IMR-90 (cell line): ENCODE results near the gene FZD7. TPM values are rescaled to one million over a fixed set of nuclear protein-coding genes. Genes with fewer than 3 reads are reported as not detected.
A peak's percentile ranks its signal among the peaks of the same experiment; 100 is the strongest.

Experiments used
- ATAC-seq: fragments of 200-7000 bp; cut with Tn5 transposase; 2 replicates; pipeline ENCODE4 v1.9.1; 2020; ENCODE audit warnings: low read depth, mild to moderate bottlenecking, moderate library complexity
- BruUV-seq: library from RNA; stranded (reverse); fragments of 400-500 nt; replicated peaks from 2 replicates; lab custom pipeline; 2021; lab: Mats Ljungman, UMichigan
- CTCF ChIA-PET: fragments of 300-600 bp; formaldehyde crosslinking; extraction: SDS; loops from one replicate; lab custom pipeline; 2021; ENCODE audit warnings: antibody characterized with exemption; lab: Yijun Ruan, JAX
- POLR2A ChIA-PET: fragments of 300-600 bp; sonication (Branson Sonifier 250); formaldehyde crosslinking; loops from one replicate; lab custom pipeline; 2022; ENCODE audit warnings: antibody characterized with exemption; ENCODE audit not compliant: unreplicated experiment; lab: Charles Lee
- DNase-seq: peaks from one replicate; pipeline ENCODE4 v3.0.0; 2013
- H2AFZ ChIP-seq: replicated peaks from 2 replicates; pipeline ENCODE3; 2013; ENCODE audit warnings: low read length, mild to moderate bottlenecking; ENCODE audit not compliant: poor library complexity
- H2AK5ac ChIP-seq: 2 replicates; pipeline ENCODE4 v1.6.1; 2013; ENCODE audit warnings: low read depth, low read length, inconsistent platforms
- H2AK9ac ChIP-seq: replicated peaks from 2 replicates; pipeline ENCODE3; 2013; ENCODE audit warnings: mild to moderate bottlenecking, low read depth, low read length, moderate library complexity; ENCODE audit not compliant: poor library complexity
- H2BK120ac ChIP-seq: 2 replicates; pipeline ENCODE4 v1.6.1; 2013; ENCODE audit warnings: low read depth, low read length, inconsistent platforms
- H2BK15ac ChIP-seq: 3 replicates; pipeline ENCODE4 v1.6.1; 2013; ENCODE audit warnings: low read depth, low read length, inconsistent platforms
- H2BK20ac ChIP-seq: 2 replicates; pipeline ENCODE4 v1.6.1; 2013; ENCODE audit warnings: low read depth, mild to moderate bottlenecking, inconsistent platforms, low read length, moderate library complexity
- H2BK5ac ChIP-seq: 2 replicates; pipeline ENCODE4 v1.6.1; 2013; ENCODE audit warnings: mild to moderate bottlenecking, low read depth, low read length, inconsistent platforms; ENCODE audit not compliant: poor library complexity, severe bottlenecking
- H3K14ac ChIP-seq: replicated peaks from 2 replicates; pipeline ENCODE4 v1.6.1; 2013; ENCODE audit warnings: low read depth, low read length, inconsistent platforms
- H3K18ac ChIP-seq: 2 replicates; pipeline ENCODE4 v1.6.1; 2013; ENCODE audit warnings: low read depth, low read length, control low read depth
- H3K23ac ChIP-seq: 2 replicates; pipeline ENCODE4 v1.6.1; 2013; ENCODE audit warnings: low read depth, low read length, inconsistent platforms
- H3K27ac ChIP-seq: 2 replicates; pipeline ENCODE4 v1.5.1; 2013; ENCODE audit warnings: mild to moderate bottlenecking, control low read depth, low read length; ENCODE audit not compliant: insufficient read depth
- H3K27me3 ChIP-seq: 2 replicates; pipeline ENCODE4 v1.6.1; 2013; ENCODE audit warnings: low read length; ENCODE audit not compliant: control insufficient read depth, insufficient read depth
- H3K36me3 ChIP-seq: 2 replicates; pipeline ENCODE4 v1.6.1; 2013; ENCODE audit warnings: low read length, mixed read lengths; ENCODE audit not compliant: control insufficient read depth, insufficient read depth
- H3K4ac ChIP-seq: 2 replicates; pipeline ENCODE4 v1.6.1; 2013; ENCODE audit warnings: low read depth, low read length, inconsistent platforms
- H3K4me1 ChIP-seq: 2 replicates; pipeline ENCODE4 v1.6.1; 2013; ENCODE audit warnings: low read length, mixed read lengths; ENCODE audit not compliant: control insufficient read depth, insufficient read depth
- H3K4me2 ChIP-seq: 2 replicates; pipeline ENCODE4 v1.6.1; 2013; ENCODE audit warnings: low read depth, mild to moderate bottlenecking, control low read depth, low read length, moderate library complexity
- H3K4me3 ChIP-seq: 2 replicates; pipeline ENCODE4 v1.5.1; 2013; ENCODE audit warnings: low read depth, mild to moderate bottlenecking, control low read depth, low read length, moderate library complexity; ENCODE audit not compliant: insufficient read depth
- H3K56ac ChIP-seq: 2 replicates; pipeline ENCODE4 v1.6.1; 2013; ENCODE audit warnings: low read length, inconsistent platforms; ENCODE audit not compliant: insufficient read depth; ENCODE audit errors: extremely low read depth
- H3K79me1 ChIP-seq, 2 experiments: 2 replicates each; pipeline ENCODE4 v1.6.1; 2013; ENCODE audit warnings: low read length in 2 of 2, inconsistent platforms in 1 of 2, low read depth in 1 of 2
- H3K9ac ChIP-seq: 2 replicates; pipeline ENCODE4 v1.6.1; 2013; ENCODE audit warnings: low read depth, low read length, control low read depth
- H3K9me1 ChIP-seq: 2 replicates; pipeline ENCODE4 v1.6.1; 2013; ENCODE audit warnings: low read length, inconsistent platforms; ENCODE audit not compliant: insufficient read depth
- H3K9me3 ChIP-seq: 2 replicates; pipeline ENCODE4 v1.6.1; 2013; ENCODE audit warnings: low read length; ENCODE audit not compliant: control insufficient read depth, insufficient read depth
- H4K20me1 ChIP-seq: 2 replicates; pipeline ENCODE4 v1.6.1; 2013; ENCODE audit warnings: low read length, inconsistent platforms; ENCODE audit not compliant: insufficient read depth
- H4K5ac ChIP-seq: 2 replicates; pipeline ENCODE4 v1.6.1; 2013; ENCODE audit warnings: mild to moderate bottlenecking, low read depth, low read length, control low read depth
- H4K8ac ChIP-seq, 2 experiments: 2 replicates each; pipeline ENCODE4 v1.6.1; 2013; ENCODE audit warnings: low read depth in 2 of 2, low read length in 2 of 2, control low read depth in 1 of 2, inconsistent platforms in 1 of 2
- H4K91ac ChIP-seq: 2 replicates; pipeline ENCODE4 v1.6.1; 2013; ENCODE audit warnings: low read depth, low read length, inconsistent platforms; ENCODE audit not compliant: insufficient read depth
- FOS ChIP-seq: fragments of 150-350 bp; IDR thresholded peaks from 2 replicates; pipeline ENCODE4 v1.6.1; 2016; ENCODE audit warnings: low read depth, low read length
- MAFK ChIP-seq: IDR thresholded peaks from 2 replicates; pipeline ENCODE4 v1.6.1; 2012; ENCODE audit warnings: low read depth, low read length, improper control_type of control experiment
- POLR2A ChIP-seq: IDR thresholded peaks from 2 replicates; pipeline ENCODE4 v1.6.1; 2012; ENCODE audit warnings: mild to moderate bottlenecking, low read depth, low read length
- RAD21 ChIP-seq: IDR thresholded peaks from 2 replicates; pipeline ENCODE4 v1.6.1; 2012; ENCODE audit warnings: low read length, improper control_type of control experiment
- SMC3 ChIP-seq: fragments of 150-350 bp; IDR thresholded peaks from 2 replicates; pipeline ENCODE4 v1.6.1; 2016; ENCODE audit warnings: low read depth, mild to moderate bottlenecking, antibody characterized with exemption, low read length, moderate library complexity
- whole genome bisulfite sequencing, 2 experiments: methylation state at CpG; one replicate each; pipeline versions ENCODE4 v1.1.5 to v1.1.7; 2013; ENCODE audit warnings: missing lambda C conversion rate in 2 of 2; ENCODE audit not compliant: insufficient read length in 1 of 2; ENCODE audit errors: extremely low coverage in 2 of 2; 5-methylcytosine and 5-hydroxymethylcytosine counted together
- dilution Hi-C: fragments of 300-500 bp; cut with HindIII; formaldehyde crosslinking; loops from one replicate; pipeline ENCODE4 v1.14.3; 2018; ENCODE audit warnings: low sequenced_read_pairs; ENCODE audit not compliant: unreplicated experiment
- in situ Hi-C: fragments of 300-500 bp; cut with MboI; formaldehyde crosslinking; loops from 3 replicates; pipeline ENCODE4 v1.14.3; 2019; ENCODE audit warnings: low sequenced_read_pairs, inconsistent platforms, mixed read lengths
- intact Hi-C: fragments of 100-400 bp; cut with micrococcal nuclease; formaldehyde crosslinking; loops from 2 replicates; pipeline ENCODE4 v1.10.0; 2022
- polyA plus RNA-seq, 3 experiments: library from polyadenylated mRNA; depleted of rRNA; stranded (reverse); fragments of >200 nt; gene quantifications; 2 replicates each; pipeline ENCODE4 v1.2.3, GENCODE V29; 2012; ENCODE audit warnings: low replicate concordance in 1 of 3
- total RNA-seq: library from RNA; depleted of rRNA; stranded (reverse); fragments of >200 nt; gene quantifications from 2 replicates; pipeline ENCODE4 v1.2.3, GENCODE V29; 2012
- TF ChIP-seq, protein P1 (sequence below): conservative IDR thresholded peaks from 2 replicates; pipeline ENCODE4 v1.5.1; 2012; ENCODE audit warnings: mild to moderate bottlenecking, low read depth, low read length, improper control_type of control experiment

Gene FZD7
- total and polyA plus RNA-seq, 2 of the 4 experiments (the other 2 are of a cell fraction) = 62.4 to 90.9 TPM

DNA sequence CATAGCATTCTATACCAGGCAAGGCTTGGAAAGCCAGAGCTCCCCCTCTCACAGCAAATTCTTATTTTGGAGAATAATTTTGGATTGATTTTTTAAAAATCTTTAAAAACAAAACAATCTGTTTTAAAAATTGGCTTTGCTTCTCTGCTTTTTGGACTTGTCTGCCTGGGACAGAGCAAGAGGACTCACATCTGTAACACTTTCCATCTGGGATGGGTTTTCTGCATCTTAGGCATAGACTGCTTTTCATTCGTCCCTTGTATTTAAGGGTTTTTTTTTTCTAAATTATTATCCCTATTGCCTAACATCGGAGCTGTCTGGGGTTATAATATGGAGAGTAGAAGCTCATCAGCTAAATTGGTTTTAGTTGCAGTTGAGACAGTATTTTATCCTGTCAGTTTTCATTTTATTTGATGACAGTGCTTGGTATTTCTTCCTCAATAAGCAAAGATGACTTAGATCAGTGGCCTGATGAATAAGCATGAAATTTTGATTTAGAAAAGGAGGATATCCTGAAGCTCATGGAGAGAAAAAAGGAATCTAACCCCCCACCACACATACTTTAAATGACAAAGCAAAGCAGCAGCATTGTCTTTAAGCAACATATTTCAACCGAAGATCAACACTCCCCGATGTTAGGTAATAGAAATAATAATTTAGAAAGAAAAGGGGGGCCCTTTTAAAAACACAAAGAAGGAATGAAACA is 2.3 kb upstream of the FZD7 start:
- in situ Hi-C loops (no loop called here), dilution Hi-C loops (no loop called here)

More for the DNA sequence above, 2.3 kb upstream of the FZD7 start:
- Histone ChIP-seq H3K79me1 (peaks cover 0 to 23% of the 10 kb centered on the region in 2 experiments; a peak in 3 of 4 replicates), H3K4me1 (peaks cover 6% of the 10 kb centered on the region), H3K23ac (peak overlapping the region; percentile 90; the same call in 1 of the 2 replicates), H3K27ac (peak overlapping the region; percentile 98), H3K14ac (peak overlapping the region; percentile 98), H4K8ac (peak overlapping the region; percentile 46 to 62; a peak in 3 of 4 replicates), H3K9me3 (no peaks in the 10 kb centered on the region), H3K56ac (0 out of 2 replicates have a peak overlapping the region, but pooled peaks have one; percentile 23), H2BK5ac (peak overlapping the region; percentile 96), H3K18ac (peak overlapping the region; percentile 93), H2BK15ac (peak overlapping the region; percentile 20; the same call in 2 of the 3 replicates), H4K91ac (peak overlapping the region; percentile 80; the same call in 1 of the 2 replicates), H2AK5ac (no peak overlapping the region), H3K36me3 (peaks cover 16% of the 10 kb centered on the region), H3K4me3 (peak overlapping the region; percentile 73; the same call in 1 of the 2 replicates), H2AK9ac (no peak overlapping the region), H4K5ac (peak overlapping the region; percentile 34; the same call in 1 of the 2 replicates), H2BK20ac (no peak overlapping the region), H4K20me1 (peaks cover 20% of the 10 kb centered on the region), H3K27me3 (no peaks in the 10 kb centered on the region), H3K9ac (peak overlapping the region; percentile 98), H3K4ac (peak overlapping the region; percentile 89; the same call in 1 of the 2 replicates), H3K9me1 (peaks cover 5% of the 10 kb centered on the region; the same call in 1 of the 2 replicates), H2AFZ (no peak overlapping the region), H2BK120ac (peak overlapping the region; percentile 86; the same call in 1 of the 2 replicates), H3K4me2 (peak overlapping the region; percentile 92)
- no peak for DNase-seq
- no CpG with 5 or more reads among the region's 4 CpGs for WGBS, 2 experiments
- ChIA-PET CTCF (interaction anchor here (1.1 to 1.6 kb wide), 3 partner anchors 13 to 171 kb away, joined by 3 to 4 read pairs (median 3); no protein-coding TSS in a partner anchor), POLR2A (interaction anchor here (0.5 kb wide), 1 partner anchor 234 kb away, joined by 8 read pairs; no protein-coding TSS in a partner anchor)
- ATAC-seq = no peak
- intact Hi-C loops = loop anchor here (5.0 to 10.0 kb wide), 2 partner anchors 59 to 343 kb away; partner anchors contain the start of gene BMPR2
- TF ChIP-seq SMC3 = no peak
- TF ChIP-seq POLR2A = no peak
- TF ChIP-seq FOS = no peak
- TF ChIP-seq MAFK = no peak
- TF ChIP-seq, protein P1, sequence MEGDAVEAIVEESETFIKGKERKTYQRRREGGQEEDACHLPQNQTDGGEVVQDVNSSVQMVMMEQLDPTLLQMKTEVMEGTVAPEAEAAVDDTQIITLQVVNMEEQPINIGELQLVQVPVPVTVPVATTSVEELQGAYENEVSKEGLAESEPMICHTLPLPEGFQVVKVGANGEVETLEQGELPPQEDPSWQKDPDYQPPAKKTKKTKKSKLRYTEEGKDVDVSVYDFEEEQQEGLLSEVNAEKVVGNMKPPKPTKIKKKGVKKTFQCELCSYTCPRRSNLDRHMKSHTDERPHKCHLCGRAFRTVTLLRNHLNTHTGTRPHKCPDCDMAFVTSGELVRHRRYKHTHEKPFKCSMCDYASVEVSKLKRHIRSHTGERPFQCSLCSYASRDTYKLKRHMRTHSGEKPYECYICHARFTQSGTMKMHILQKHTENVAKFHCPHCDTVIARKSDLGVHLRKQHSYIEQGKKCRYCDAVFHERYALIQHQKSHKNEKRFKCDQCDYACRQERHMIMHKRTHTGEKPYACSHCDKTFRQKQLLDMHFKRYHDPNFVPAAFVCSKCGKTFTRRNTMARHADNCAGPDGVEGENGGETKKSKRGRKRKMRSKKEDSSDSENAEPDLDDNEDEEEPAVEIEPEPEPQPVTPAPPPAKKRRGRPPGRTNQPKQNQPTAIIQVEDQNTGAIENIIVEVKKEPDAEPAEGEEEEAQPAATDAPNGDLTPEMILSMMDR = no peak
- no peak for TF ChIP-seq RAD21
- BruUV-seq = no TSS peak
